HG02798 (cell line): Measurements from ENCODE around the gene ACSL1.
"Not testable (repeated sequence)": the region's sequence is repeated elsewhere in the genome, so short reads cannot be mapped to it uniquely, and the experiment has no call there.

ENCODE experiments used
- ATAC-seq: cut with Tn5 transposase; IDR thresholded peaks from one replicate; pipeline ENCODE4 v1.9.1; 2021; ENCODE audit warnings: mild to moderate bottlenecking; ENCODE audit not compliant: unreplicated experiment, poor library complexity

ACSL1 gene

DNA sequence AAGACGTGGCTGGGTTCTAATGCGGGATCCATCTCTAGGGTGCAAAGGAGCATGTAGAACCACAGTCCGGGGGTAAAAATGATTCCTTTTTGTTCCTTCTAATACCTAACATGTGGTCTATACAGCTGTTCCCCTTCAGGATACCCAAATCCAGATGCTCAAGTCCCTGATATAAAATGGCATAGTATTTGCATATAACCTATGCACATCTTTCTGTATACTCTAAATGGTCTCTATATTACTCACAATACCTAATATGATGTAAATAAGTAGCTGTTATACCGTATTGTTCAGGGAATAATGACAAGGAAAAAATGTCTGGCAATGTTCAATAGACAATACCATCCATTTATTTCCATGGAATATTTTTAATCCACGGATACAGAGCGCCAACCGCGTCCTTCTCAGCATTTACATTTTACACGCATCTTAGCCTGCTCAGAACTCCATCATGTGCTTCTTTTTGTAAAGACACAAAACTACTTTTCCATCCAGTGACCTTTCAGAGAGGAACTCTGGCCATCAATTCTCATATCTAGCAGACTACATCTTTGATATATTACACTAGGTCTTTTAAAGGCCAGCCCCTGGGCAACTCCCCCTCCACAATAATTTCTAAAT, 31.9 kb downstream of the ACSL1 start:
- no peak for ATAC-seq

DNA sequence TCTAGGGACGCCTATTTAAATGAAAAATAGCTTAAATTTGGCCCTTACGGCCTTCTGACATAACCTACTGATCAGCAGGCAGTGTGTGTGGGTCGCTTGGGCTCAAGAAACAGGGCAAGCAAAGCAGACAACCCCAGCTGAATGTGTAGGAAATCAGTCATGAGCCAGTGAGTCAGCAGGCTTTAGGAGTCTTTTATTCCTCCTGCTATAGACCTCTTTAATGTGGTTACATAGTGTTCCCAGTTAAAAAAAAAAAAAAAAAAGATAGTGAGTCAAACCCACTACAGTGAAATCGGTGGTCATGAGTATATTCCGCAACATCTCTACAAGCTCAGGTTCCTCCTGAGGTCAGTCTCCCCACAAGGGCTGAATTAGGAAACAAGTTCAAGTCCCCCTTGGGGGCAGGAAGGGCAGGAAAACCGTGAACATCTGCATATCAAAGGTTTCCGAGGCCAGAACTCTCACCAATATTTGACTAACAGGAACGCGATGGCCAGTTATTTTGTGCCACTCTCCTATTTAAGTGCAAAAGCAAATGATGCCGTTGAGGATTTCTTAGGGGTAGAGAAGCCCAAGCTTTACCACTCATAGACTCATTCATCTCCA, 32.7 kb downstream of the ACSL1 start:
- no peak for ATAC-seq

GRCh38 chr4:184792334-184792733, 33.4 kb downstream of the ACSL1 start:
- no peak for ATAC-seq

- ATAC-seq = no peak
Observed at GRCh38 chr4:184790826-184791225, 34.9 kb downstream of the ACSL1 start.

GRCh38 chr4:184787766-184788503, 37.8 kb downstream of the ACSL1 start:
- no peak for ATAC-seq

GRCh38 chr4:184785813-184786212, 40.0 kb downstream of the ACSL1 start:
- ATAC-seq = no peak

- ATAC-seq = no peak
Observed at GRCh38 chr4:184784628-184785257, 41.0 kb downstream of the ACSL1 start.

DNA sequence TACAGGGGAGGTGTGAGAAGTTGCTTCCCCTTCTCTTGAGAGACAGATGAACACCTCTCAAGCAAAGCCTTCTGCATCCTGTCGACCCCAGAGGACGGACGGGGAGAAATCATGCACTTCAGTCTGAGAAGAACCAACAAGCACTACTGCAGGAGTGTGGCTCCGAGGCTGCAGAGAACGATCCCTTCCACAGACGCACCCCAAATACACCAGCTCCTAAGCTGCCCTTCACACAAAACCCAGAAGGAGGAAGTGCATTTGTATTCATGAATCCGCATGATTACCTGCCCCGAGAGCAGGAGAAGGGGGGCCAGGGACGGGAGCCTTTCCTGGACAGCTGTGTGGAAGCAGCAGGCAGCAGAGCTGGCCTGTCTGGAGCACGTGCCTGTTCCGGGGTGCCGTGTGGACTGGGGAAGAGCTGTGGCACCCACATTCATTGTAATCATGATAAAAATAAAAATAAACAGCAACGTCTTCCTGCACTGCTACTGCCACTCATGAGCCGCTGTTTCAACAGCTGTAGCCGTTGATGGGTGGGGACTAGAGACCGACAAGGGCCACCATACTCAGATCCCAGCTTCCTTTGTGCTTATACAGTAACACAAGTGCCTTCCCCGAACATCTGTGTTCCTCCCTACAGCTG, 42.9 kb downstream of the ACSL1 start:
- ATAC-seq = no peak

GRCh38 chr4:184779160-184779559, 46.6 kb downstream of the ACSL1 start:
- ATAC-seq = not testable (repeated sequence)

GRCh38 chr4:184778325-184778724, 47.4 kb downstream of the ACSL1 start:
- ATAC-seq = no peak

GRCh38 chr4:184776821-184777220, 48.9 kb downstream of the ACSL1 start:
- ATAC-seq = no peak

- no peak for ATAC-seq
Observed at GRCh38 chr4:184775854-184776555, 49.8 kb downstream of the ACSL1 start.

DNA sequence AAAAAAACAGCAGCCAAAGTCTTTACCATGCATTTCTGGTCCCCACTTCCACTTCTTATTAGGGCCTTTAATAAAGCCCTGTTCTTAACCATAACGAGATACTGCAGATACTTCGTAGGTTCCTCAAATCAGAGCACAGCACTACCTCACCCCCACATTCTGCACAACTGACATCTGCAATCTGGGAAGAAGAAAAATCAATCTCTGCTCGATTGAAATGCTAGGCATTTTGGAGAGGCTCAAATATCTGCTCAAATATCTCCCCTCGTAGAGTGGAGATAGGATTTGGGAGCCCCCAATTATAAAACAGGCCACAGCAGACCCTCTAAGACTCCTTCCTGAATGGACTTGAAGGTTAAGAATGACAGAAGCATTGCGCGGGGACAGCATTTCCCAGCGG, 51.6 kb downstream of the ACSL1 start:
- ATAC-seq = no peak

- ATAC-seq = no peak
Observed at GRCh38 chr4:184771416-184771815, 54.4 kb downstream of the ACSL1 start.

- no peak for ATAC-seq
Observed at GRCh38 chr4:184769141-184769765, 56.5 kb downstream of the ACSL1 start.

DNA sequence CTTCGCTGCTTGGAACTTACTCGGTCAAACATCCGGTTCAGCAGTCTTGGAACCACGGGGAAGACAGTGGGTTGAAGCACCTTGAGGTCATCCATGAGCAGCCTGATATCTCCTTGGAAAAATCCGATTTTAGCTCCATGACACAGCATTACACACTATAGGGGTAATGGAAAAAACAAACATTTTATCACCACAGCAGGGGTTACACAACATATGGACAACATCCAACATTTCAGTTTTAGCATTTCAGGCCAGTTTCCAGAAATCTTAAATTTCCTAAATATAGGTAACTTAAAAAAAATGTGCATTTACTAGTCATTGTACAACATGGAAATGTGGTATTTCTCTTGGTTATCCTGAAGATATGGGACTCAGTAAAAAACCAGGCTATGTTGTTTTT, 57.5 kb downstream of the ACSL1 start:
- no peak for ATAC-seq

DNA sequence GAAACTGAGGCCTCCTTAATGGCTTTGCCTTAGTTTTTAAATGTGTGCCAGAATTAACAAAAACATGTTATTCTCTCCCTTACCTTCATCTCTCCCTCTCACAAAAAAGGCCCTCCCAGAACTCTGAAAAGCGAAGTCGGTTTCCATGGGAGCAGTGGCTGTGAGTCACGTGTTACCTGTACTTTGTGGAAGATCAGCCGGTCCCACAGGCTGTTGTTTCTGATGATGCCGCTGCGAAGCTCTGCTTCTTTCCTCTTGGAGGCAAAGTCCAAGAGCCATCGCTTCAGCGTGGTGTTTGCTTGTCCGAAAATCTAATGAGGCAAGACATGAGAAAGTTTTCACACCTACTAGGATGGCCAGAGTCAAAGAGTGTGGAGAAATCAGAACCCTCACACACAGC, 59.3 kb downstream of the ACSL1 start:
- ATAC-seq = no peak

DNA sequence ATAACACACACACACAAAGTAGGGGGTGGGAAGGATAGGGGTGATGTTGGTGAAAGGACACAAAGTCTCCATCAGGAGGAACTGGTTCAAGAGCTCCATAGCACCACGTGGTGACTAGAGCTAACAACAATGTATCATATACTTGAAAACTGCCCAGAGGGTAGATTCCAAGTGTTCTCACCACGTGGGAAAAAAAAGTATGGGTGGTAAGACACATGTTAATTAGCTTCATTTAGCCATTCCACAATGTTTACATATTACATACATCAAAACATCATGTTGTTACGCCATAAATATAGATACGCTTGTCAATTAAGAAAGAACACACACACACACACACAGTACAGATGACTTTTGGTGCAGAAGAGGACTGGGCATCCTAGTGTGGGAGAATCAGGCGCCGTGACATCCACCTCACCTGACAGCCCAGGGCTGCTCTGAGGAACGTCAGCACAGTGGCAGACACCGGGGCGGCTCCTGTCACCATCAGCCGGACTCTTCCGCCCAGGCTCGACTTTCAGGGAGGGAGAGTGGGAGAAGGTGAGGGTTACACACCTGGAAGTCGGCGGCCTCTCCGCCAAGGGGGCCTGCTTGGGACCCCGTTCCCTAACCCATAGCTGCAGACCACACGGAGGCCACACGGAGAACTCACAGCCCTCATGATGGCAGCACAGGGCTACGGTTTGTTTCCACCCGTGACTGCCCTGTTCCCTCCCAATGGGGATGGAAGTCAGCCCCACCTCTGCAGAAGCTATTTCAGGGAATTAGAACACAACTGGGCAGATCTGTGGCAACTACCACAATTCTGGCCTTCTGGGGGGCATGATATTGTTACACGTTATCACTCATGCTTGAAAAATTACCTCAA, 60.1 kb downstream of the ACSL1 start:
- ATAC-seq = no peak

DNA sequence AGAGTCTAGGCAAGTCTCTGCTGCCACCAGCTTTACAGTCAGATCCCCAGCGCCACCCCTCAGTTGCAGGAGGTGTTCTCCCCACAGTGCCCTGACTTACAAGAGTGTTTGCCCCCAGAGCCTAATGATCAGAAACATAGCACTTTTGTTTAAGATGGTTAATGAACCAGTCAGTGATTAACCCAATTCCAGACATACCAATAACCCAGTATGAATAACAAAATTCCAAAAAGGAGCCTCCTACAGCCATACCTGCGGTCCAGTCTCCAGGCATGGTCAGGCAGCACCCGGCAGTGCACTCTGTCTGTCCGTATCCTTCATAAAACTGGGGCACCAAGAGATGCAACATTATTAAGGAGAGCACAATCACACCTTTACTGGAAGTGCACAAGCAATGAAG, 61.2 kb downstream of the ACSL1 start:
- ATAC-seq = no peak
